ENCODE data around the gene ITGA11.

ITGA11 gene

GRCh38 chr15:68431792-68432401 is at the start of gene ITGA11:
Gene ITGA11, minus strand, starts transcription at chr15:68432163. Its CDS starts 97 bp downstream, at chr15:68432066.
- in situ Hi-C loops (cut with HindIII; ENCODE audit: low sequenced_read_pairs) = no loop called here

- in situ Hi-C loops (cut with HindIII; ENCODE audit: low sequenced_read_pairs) = no loop called here
These were observed 49.4 kb upstream of the ITGA11 start for GRCh38 chr15:68481321-68481720.

- in situ Hi-C loops (cut with HindIII; ENCODE audit: low sequenced_read_pairs) = no loop called here
These were observed 48.3 kb upstream of the ITGA11 start for GRCh38 chr15:68480296-68480695.

- in situ Hi-C loops (cut with HindIII; ENCODE audit: low sequenced_read_pairs) = no loop called here
These were observed 47.9 kb upstream of the ITGA11 start for GRCh38 chr15:68479870-68480269.

- in situ Hi-C loops (cut with HindIII; ENCODE audit: low sequenced_read_pairs) = no loop called here
These were observed 47.4 kb upstream of the ITGA11 start for GRCh38 chr15:68479406-68479805.

GRCh38 chr15:68478853-68479252 is 46.9 kb upstream of the ITGA11 start:
- in situ Hi-C loops (cut with HindIII; ENCODE audit: low sequenced_read_pairs) = no loop called here

GRCh38 chr15:68475449-68475848 is 43.5 kb upstream of the ITGA11 start:
- in situ Hi-C loops (cut with HindIII; ENCODE audit: low sequenced_read_pairs) = no loop called here

- in situ Hi-C loops (cut with HindIII; ENCODE audit: low sequenced_read_pairs) = no loop called here
These were observed 39.6 kb upstream of the ITGA11 start for GRCh38 chr15:68471541-68471940.

GRCh38 chr15:68470976-68471375 is 39.0 kb upstream of the ITGA11 start:
- in situ Hi-C loops (cut with HindIII; ENCODE audit: low sequenced_read_pairs) = no loop called here

GRCh38 chr15:68470049-68470742 is 38.2 kb upstream of the ITGA11 start:
- in situ Hi-C loops (cut with HindIII; ENCODE audit: low sequenced_read_pairs) = no loop called here

- in situ Hi-C loops (cut with HindIII; ENCODE audit: low sequenced_read_pairs) = no loop called here
These were observed 37.4 kb upstream of the ITGA11 start for GRCh38 chr15:68469162-68470048.

- in situ Hi-C loops (cut with HindIII; ENCODE audit: low sequenced_read_pairs) = no loop called here
These were observed 34.9 kb upstream of the ITGA11 start for GRCh38 chr15:68466876-68467275.

GRCh38 chr15:68465861-68466560 is 34.0 kb upstream of the ITGA11 start:
- in situ Hi-C loops (cut with HindIII; ENCODE audit: low sequenced_read_pairs) = no loop called here

- in situ Hi-C loops (cut with HindIII; ENCODE audit: low sequenced_read_pairs) = no loop called here
These were observed 32.6 kb upstream of the ITGA11 start for GRCh38 chr15:68464448-68465090.

GRCh38 chr15:68463996-68464395 is 32.0 kb upstream of the ITGA11 start:
- in situ Hi-C loops (cut with HindIII; ENCODE audit: low sequenced_read_pairs) = no loop called here

- in situ Hi-C loops (cut with HindIII; ENCODE audit: low sequenced_read_pairs) = no loop called here
These were observed 31.5 kb upstream of the ITGA11 start for GRCh38 chr15:68463444-68463843.

- in situ Hi-C loops (cut with HindIII; ENCODE audit: low sequenced_read_pairs) = no loop called here
These were observed 28.2 kb upstream of the ITGA11 start for GRCh38 chr15:68460166-68460565.

GRCh38 chr15:68450192-68450591 is 18.2 kb upstream of the ITGA11 start:
- in situ Hi-C loops (cut with HindIII; ENCODE audit: low sequenced_read_pairs) = no loop called here

- in situ Hi-C loops (cut with HindIII; ENCODE audit: low sequenced_read_pairs) = no loop called here
These were observed 17.4 kb upstream of the ITGA11 start for GRCh38 chr15:68449389-68449788.

- in situ Hi-C loops (cut with HindIII; ENCODE audit: low sequenced_read_pairs) = no loop called here
These were observed 16.2 kb upstream of the ITGA11 start for GRCh38 chr15:68447976-68448755.

Data from DLD1 (cell line).